ENCODE data around the gene DCST1. TPM values are rescaled to one million over a fixed set of nuclear protein-coding genes. Genes with fewer than 3 reads are reported as not detected.

Gene DCST1
- total RNA-seq, 1 experiment from 2014 or later: not detected

- DNase-seq: peak; percentile 35
- H3K79me2 ChIP-seq (ENCODE audit: low read length): no peaks in the 10 kb centered on the region
- H3K9me2 ChIP-seq (replicated peaks; ENCODE audit: insufficient read depth, low read length): no peaks in the 10 kb centered on the region
- H3K4me3 ChIP-seq (ENCODE audit: low read length): no peak overlapping the region
- H3K4me1 ChIP-seq (ENCODE audit: low read length): peaks cover 21% of the 10 kb centered on the region
- no peaks in the 10 kb centered on the region for H4K20me1 ChIP-seq (ENCODE audit: insufficient read depth, low read depth, low read length)
- H3K27me3 ChIP-seq (ENCODE audit: low read length): no peaks in the 10 kb centered on the region
- H3K27ac ChIP-seq (ENCODE audit: low read length): no peak overlapping the region
- no peak overlapping the region for H2AFZ ChIP-seq (ENCODE audit: low read length)
- no peaks in the 10 kb centered on the region for H3K36me3 ChIP-seq (ENCODE audit: insufficient read depth, low read length)
- no peak overlapping the region for H3K4me2 ChIP-seq (ENCODE audit: low read depth, low read length, poor library complexity, severe bottlenecking)
- no peaks in the 10 kb centered on the region for H3K9me3 ChIP-seq (ENCODE audit: low read length)
- no peak overlapping the region for H3K9ac ChIP-seq (ENCODE audit: low read length)
Measured at GRCh38 chr1:155092131-155092530, 58.5 kb downstream of the DCST1 start.

GRCh38 chr1:155092641-155093040 lies 59.0 kb downstream of the DCST1 start:
- Histone ChIP-seq H3K36me3 (ENCODE audit: insufficient read depth, low read length) (no peaks in the 10 kb centered on the region), H3K27ac (ENCODE audit: low read length) (no peak overlapping the region), H3K9me2 (replicated peaks; ENCODE audit: insufficient read depth, low read length) (no peaks in the 10 kb centered on the region), H3K4me2 (ENCODE audit: low read depth, low read length, poor library complexity, severe bottlenecking) (no peak overlapping the region), H3K4me3 (ENCODE audit: low read length) (no peak overlapping the region), H3K9me3 (ENCODE audit: low read length) (no peaks in the 10 kb centered on the region), H3K9ac (ENCODE audit: low read length) (no peak overlapping the region), H3K4me1 (ENCODE audit: low read length) (peaks cover 20% of the 10 kb centered on the region), H3K79me2 (ENCODE audit: low read length) (no peaks in the 10 kb centered on the region), H3K27me3 (ENCODE audit: low read length) (no peaks in the 10 kb centered on the region), H2AFZ (ENCODE audit: low read length) (no peak overlapping the region), H4K20me1 (ENCODE audit: insufficient read depth, low read depth, low read length) (no peaks in the 10 kb centered on the region)
- DNase-seq: no peak

- peaks cover 20% of the 10 kb centered on the region for H3K4me1 ChIP-seq (ENCODE audit: low read length)
- peak overlapping the region; percentile 29; the same call in 1 of the 2 replicates for H3K9ac ChIP-seq (ENCODE audit: low read length)
- no peak overlapping the region for H3K4me3 ChIP-seq (ENCODE audit: low read length)
Measured at GRCh38 chr1:155093911-155094621, 60.4 kb downstream of the DCST1 start.

GRCh38 chr1:155094622-155094948 lies 61.0 kb downstream of the DCST1 start:
- no peak for DNase-seq
- Histone ChIP-seq H3K4me3 (ENCODE audit: low read length) (no peak overlapping the region), H3K36me3 (ENCODE audit: insufficient read depth, low read length) (no peaks in the 10 kb centered on the region), H3K27ac (ENCODE audit: low read length) (no peak overlapping the region), H2AFZ (ENCODE audit: low read length) (no peak overlapping the region), H3K27me3 (ENCODE audit: low read length) (no peaks in the 10 kb centered on the region), H3K79me2 (ENCODE audit: low read length) (no peaks in the 10 kb centered on the region), H3K9me3 (ENCODE audit: low read length) (no peaks in the 10 kb centered on the region), H3K9ac (ENCODE audit: low read length) (no peak overlapping the region), H3K4me2 (ENCODE audit: low read depth, low read length, poor library complexity, severe bottlenecking) (no peak overlapping the region), H3K4me1 (ENCODE audit: low read length) (peaks cover 20% of the 10 kb centered on the region), H3K9me2 (replicated peaks; ENCODE audit: insufficient read depth, low read length) (no peaks in the 10 kb centered on the region), H4K20me1 (ENCODE audit: insufficient read depth, low read depth, low read length) (no peaks in the 10 kb centered on the region)

More at GRCh38 chr1:155093911-155094621, 60.4 kb downstream of the DCST1 start:
- Histone ChIP-seq H3K4me2 (ENCODE audit: low read depth, low read length, poor library complexity, severe bottlenecking) (no peak overlapping the region), H3K79me2 (ENCODE audit: low read length) (no peaks in the 10 kb centered on the region), H3K9me2 (replicated peaks; ENCODE audit: insufficient read depth, low read length) (no peaks in the 10 kb centered on the region), H3K27me3 (ENCODE audit: low read length) (no peaks in the 10 kb centered on the region), H4K20me1 (ENCODE audit: insufficient read depth, low read depth, low read length) (no peaks in the 10 kb centered on the region), H3K36me3 (ENCODE audit: insufficient read depth, low read length) (no peaks in the 10 kb centered on the region), H2AFZ (ENCODE audit: low read length) (no peak overlapping the region), H3K27ac (ENCODE audit: low read length) (no peak overlapping the region), H3K9me3 (ENCODE audit: low read length) (no peaks in the 10 kb centered on the region)
- DNase-seq: peak; percentile 63

- H4K20me1 ChIP-seq (ENCODE audit: insufficient read depth, low read depth, low read length): no peaks in the 10 kb centered on the region
- H3K27ac ChIP-seq (ENCODE audit: low read length): no peak overlapping the region
- H3K9ac ChIP-seq (ENCODE audit: low read length): no peak overlapping the region
- H3K4me1 ChIP-seq (ENCODE audit: low read length): peaks cover 7% of the 10 kb centered on the region
- no peak overlapping the region for H3K4me2 ChIP-seq (ENCODE audit: low read depth, low read length, poor library complexity, severe bottlenecking)
- no peak overlapping the region for H3K4me3 ChIP-seq (ENCODE audit: low read length)
- no peaks in the 10 kb centered on the region for H3K9me2 ChIP-seq (replicated peaks; ENCODE audit: insufficient read depth, low read length)
- H3K79me2 ChIP-seq (ENCODE audit: low read length): no peaks in the 10 kb centered on the region
- H3K27me3 ChIP-seq (ENCODE audit: low read length): no peaks in the 10 kb centered on the region
- no peaks in the 10 kb centered on the region for H3K9me3 ChIP-seq (ENCODE audit: low read length)
- DNase-seq: no peak
- no peaks in the 10 kb centered on the region for H3K36me3 ChIP-seq (ENCODE audit: insufficient read depth, low read length)
- H2AFZ ChIP-seq (ENCODE audit: low read length): no peak overlapping the region
Measured at GRCh38 chr1:155099331-155099730, 65.7 kb downstream of the DCST1 start.

Other genes starting within 250 kb of the DCST1 start
- 50.0 and 68.2 TPM in 2 replicates for gene KCNN3, start 163.5 kb upstream of the DCST1 start, total RNA-seq (2014; rRNA removed; shearing (Covaris generic); ENCODE audit: low replicate concordance)
- gene PMVK, start 97.1 kb upstream of the DCST1 start, total RNA-seq (2014; rRNA removed; shearing (Covaris generic); ENCODE audit: low replicate concordance): 11.1 and 14.1 TPM in 2 replicates
- gene PBXIP1, start 77.7 kb upstream of the DCST1 start, total RNA-seq (2014; rRNA removed; shearing (Covaris generic); ENCODE audit: low replicate concordance): 26.1 and 55.8 TPM in 2 replicates
- gene PYGO2, start 72.0 kb upstream of the DCST1 start, total RNA-seq (2014; rRNA removed; shearing (Covaris generic); ENCODE audit: low replicate concordance): 37.3 and 44.4 TPM in 2 replicates
- gene SHC1, start 63.1 kb upstream of the DCST1 start, total RNA-seq (2014; rRNA removed; shearing (Covaris generic); ENCODE audit: low replicate concordance): 27.8 and 35.3 TPM in 2 replicates
- 110 and 225 TPM in 2 replicates for gene CKS1B, start 59.1 kb upstream of the DCST1 start, total RNA-seq (2014; rRNA removed; shearing (Covaris generic); ENCODE audit: low replicate concordance)
- gene FLAD1, start 50.5 kb upstream of the DCST1 start, total RNA-seq (2014; rRNA removed; shearing (Covaris generic); ENCODE audit: low replicate concordance): 48.7 and 57.3 TPM in 2 replicates
- gene LENEP, start 40.2 kb upstream of the DCST1 start, total RNA-seq (2014; rRNA removed; shearing (Covaris generic); ENCODE audit: low replicate concordance): 2.6 TPM in 1 of 2 replicates, not detected in the other
- gene ZBTB7B, start 31.0 kb upstream of the DCST1 start, total RNA-seq (2014; rRNA removed; shearing (Covaris generic); ENCODE audit: low replicate concordance): 17.1 and 31.0 TPM in 2 replicates
- gene DCST2, start within 50 bp of the DCST1 start, total RNA-seq (2014; rRNA removed; shearing (Covaris generic); ENCODE audit: low replicate concordance): 1.3 and 3.5 TPM in 2 replicates
- 33.6 and 50.0 TPM in 2 replicates for gene ADAM15, start 17.5 kb downstream of the DCST1 start, total RNA-seq (2014; rRNA removed; shearing (Covaris generic); ENCODE audit: low replicate concordance)
- gene EFNA4, start 29.9 kb downstream of the DCST1 start, total RNA-seq (2014; rRNA removed; shearing (Covaris generic); ENCODE audit: low replicate concordance): 10.4 and 14.5 TPM in 2 replicates
- gene EFNA3, start 45.0 kb downstream of the DCST1 start, total RNA-seq (2014; rRNA removed; shearing (Covaris generic); ENCODE audit: low replicate concordance): 12.2 and 15.7 TPM in 2 replicates
- not detected in 2 replicates for gene EFNA1, start 94.1 kb downstream of the DCST1 start, total RNA-seq (2014; rRNA removed; shearing (Covaris generic); ENCODE audit: low replicate concordance)
- gene SLC50A1, start 102.0 kb downstream of the DCST1 start, total RNA-seq (2014; rRNA removed; shearing (Covaris generic); ENCODE audit: low replicate concordance): 47.8 and 56.5 TPM in 2 replicates
- 22.2 and 33.2 TPM in 2 replicates for gene DPM3, start 106.7 kb downstream of the DCST1 start, total RNA-seq (2014; rRNA removed; shearing (Covaris generic); ENCODE audit: low replicate concordance)
- gene KRTCAP2, start 139.5 kb downstream of the DCST1 start, total RNA-seq (2014; rRNA removed; shearing (Covaris generic); ENCODE audit: low replicate concordance): 237 and 400 TPM in 2 replicates
- 5.1 and 19.2 TPM in 2 replicates for gene TRIM46, start 140.0 kb downstream of the DCST1 start, total RNA-seq (2014; rRNA removed; shearing (Covaris generic); ENCODE audit: low replicate concordance)
- gene THBS3, start 174.1 kb downstream of the DCST1 start, total RNA-seq (2014; rRNA removed; shearing (Covaris generic); ENCODE audit: low replicate concordance): 11.9 and 18.7 TPM in 2 replicates
- gene MTX1, start 174.9 kb downstream of the DCST1 start, total RNA-seq (2014; rRNA removed; shearing (Covaris generic); ENCODE audit: low replicate concordance): 49.5 and 56.9 TPM in 2 replicates
- 20.7 and 30.6 TPM in 2 replicates for gene ENTREP3, start 221.7 kb downstream of the DCST1 start, total RNA-seq (2014; rRNA removed; shearing (Covaris generic); ENCODE audit: low replicate concordance)
- gene SCAMP3, start 228.5 kb downstream of the DCST1 start, total RNA-seq (2014; rRNA removed; shearing (Covaris generic); ENCODE audit: low replicate concordance): 69.7 and 73.5 TPM in 2 replicates
- 78.7 and 99.6 TPM in 2 replicates for gene CLK2, start 239.7 kb downstream of the DCST1 start, total RNA-seq (2014; rRNA removed; shearing (Covaris generic); ENCODE audit: low replicate concordance)
- gene HCN3, start 243.6 kb downstream of the DCST1 start, total RNA-seq (2014; rRNA removed; shearing (Covaris generic); ENCODE audit: low replicate concordance): 5.9 and 6.3 TPM in 2 replicates

Measured in Karpas-422 (cell line).